GM21723 (cell line): ENCODE data around the gene MYLK.
A peak's percentile ranks its signal among the peaks of the same experiment; 100 is the strongest.
"Not testable (repeated sequence)": the region's sequence is repeated elsewhere in the genome, so short reads cannot be mapped to it uniquely, and the experiment has no call there.

Experiments used
- ATAC-seq: cut with Tn5 transposase; IDR thresholded peaks from one replicate; pipeline ENCODE4 v1.9.1; 2021; ENCODE audit warnings: mild to moderate bottlenecking, moderate library complexity; ENCODE audit not compliant: unreplicated experiment

Gene MYLK

DNA sequence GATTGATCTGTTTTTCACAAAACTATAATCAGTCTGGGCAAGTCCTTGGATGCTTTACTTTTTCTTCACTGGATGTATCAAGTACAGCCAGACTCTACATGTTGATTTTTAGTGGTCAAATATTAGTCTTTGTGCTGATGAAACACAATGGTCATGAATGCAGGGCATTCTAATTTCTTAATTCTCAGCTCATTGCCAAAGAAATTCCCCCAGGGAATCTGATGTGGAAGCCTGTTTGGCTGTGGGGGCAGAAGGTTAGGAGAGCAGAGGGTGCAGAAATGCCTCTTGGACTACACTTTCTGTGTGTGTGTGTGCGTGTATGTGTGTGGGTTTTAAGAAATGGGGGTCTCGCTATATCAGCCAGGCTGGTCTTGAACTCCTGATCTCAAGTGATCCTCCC is 250.6 kb downstream of the MYLK start:
- ATAC-seq, result no peak

- ATAC-seq, result no peak
Measured at GRCh38 chr3:123632161-123632655, 251.9 kb downstream of the MYLK start.

DNA sequence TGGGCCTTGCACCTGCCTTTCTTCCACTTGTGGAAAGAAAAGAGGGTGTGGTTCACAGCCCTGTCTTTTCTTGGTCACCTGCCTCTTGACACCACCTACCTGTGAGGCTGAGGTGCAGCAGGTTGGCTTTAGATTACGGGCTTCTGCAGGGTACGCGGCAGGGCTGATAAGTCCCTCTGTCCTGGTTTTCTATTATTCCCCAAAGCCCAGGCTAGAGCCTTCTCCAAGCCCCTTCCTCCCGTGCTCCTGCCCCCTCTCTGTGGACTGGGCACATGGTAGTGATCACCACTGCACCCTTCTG is 254.4 kb downstream of the MYLK start:
- ATAC-seq, result no peak

DNA sequence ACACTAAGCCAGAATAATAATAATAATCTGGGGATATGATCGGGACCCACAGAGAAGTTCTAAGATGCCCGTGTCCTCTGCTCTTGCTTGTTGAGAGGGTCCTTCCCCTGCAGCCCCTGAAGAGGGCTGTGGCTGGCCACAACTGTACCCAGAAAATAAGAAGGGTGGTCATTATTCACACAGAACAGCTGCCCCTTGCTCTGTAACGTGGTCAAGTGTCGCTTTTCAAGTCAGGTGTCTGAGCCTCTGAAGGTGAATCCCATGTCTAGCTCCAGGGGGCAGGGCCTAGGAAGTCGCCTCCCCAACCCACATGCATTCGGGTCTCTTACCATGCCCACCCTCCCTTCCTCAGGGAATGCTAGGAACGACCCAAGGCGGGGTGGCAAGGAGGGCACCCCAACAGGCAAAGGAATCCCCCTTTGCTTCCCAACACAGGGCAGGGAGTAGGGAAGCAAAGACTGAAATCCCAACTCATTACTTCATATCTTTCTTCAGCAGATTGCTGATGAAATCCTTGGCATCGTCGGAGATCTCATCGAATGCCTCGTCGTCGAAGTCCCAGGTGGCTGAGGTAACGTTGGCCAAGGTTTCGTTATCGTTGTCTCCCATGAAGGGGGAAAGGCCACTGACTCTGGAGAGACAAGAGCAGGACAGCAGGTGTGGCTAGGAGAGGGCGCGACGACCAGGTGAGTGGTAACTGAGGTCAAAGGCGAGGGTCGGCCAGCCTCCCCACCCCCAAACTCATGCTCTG is 255.0 kb downstream of the MYLK start:
- no peak for ATAC-seq

DNA sequence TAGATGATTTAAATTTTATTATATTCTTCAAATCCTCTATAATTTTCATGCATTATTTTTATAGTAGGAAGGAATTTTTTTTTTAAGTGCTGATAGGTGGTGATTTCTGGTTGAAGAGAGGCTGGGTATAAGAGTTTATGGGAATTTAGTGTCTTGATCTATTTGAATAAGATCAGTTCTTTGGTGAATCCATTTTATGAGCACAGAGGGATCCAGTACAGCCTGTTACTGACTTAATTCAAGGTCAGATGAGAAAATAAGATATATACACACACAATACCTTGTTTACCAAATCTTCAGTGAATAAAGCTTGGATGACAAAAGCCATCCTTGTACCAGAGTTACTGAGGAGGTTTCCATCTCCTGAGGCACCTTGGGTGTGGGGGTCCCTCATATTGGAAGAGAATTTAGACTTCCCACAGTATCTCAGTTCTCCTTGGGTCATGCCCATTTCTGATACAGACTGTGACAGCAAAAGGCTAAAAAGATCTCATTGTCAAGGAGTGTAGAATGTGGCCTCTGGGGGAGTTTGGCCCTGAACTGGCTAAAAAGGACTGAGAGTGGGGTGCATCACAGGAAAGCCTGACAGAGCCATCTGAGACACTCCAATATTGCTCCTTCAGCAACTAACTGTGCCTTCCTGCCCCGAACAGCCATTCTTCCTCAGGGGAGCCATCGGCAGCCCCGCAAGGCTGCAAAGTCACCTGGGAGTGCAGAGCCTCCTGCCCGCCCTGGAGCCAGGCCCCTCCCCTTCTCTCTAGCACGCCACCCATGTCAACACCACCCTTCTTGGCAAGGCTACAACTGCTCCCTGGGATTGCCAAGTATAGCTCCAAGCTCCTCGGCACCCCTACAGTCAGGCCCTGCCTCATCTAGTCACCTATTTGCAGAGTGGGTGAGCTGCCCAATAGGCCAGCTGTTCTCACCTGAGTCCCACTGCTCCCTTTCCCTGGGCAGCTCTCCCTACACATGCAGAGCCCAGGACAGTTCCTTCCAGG is 256.2 kb downstream of the MYLK start:
- ATAC-seq, result no peak

- ATAC-seq, result no peak
Measured at GRCh38 chr3:123626881-123627280, 257.3 kb downstream of the MYLK start.

DNA sequence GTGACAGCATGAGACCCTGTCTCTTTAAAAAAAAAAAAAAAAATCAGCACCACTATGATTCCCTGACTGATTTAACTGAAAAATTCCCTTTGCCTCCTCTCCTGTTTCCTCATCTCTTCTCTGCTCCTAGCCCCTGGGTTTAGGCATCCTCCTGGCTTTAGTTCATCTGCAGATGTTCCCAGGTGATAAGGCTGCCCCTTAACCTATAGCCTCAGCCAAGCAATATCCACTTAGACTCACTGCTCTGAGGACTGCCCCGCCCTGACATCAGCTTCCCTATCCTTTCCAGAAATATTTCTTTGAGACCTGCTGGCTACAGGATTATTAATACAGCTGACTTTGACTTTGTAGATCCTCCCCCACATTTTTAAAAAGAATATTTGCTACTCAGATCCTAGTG is 259.8 kb downstream of the MYLK start:
- ATAC-seq, result no peak

GRCh38 chr3:123623346-123623880 is 260.7 kb downstream of the MYLK start:
- no peak for ATAC-seq

- ATAC-seq, result no peak
Measured at GRCh38 chr3:123622766-123623165, 261.4 kb downstream of the MYLK start.

DNA sequence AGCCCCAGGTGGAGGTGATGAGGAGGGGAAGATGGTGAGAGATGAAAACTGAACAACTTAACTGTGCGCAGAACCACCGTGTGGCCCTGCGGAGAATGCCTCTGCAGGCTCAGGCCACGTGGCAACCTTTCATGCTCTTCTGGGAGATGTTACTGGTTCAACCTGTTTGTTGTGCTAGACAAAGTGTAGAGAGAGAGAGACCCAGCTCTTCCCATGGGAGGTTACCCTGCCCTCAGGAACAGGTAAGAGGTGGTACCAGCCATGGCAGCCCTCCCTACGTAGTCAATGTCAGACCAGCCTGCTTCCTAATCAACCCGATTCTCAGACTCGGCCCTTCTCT is 262.3 kb downstream of the MYLK start:
- no peak for ATAC-seq

GRCh38 chr3:123621186-123621849 is 262.8 kb downstream of the MYLK start:
- ATAC-seq, result no peak

DNA sequence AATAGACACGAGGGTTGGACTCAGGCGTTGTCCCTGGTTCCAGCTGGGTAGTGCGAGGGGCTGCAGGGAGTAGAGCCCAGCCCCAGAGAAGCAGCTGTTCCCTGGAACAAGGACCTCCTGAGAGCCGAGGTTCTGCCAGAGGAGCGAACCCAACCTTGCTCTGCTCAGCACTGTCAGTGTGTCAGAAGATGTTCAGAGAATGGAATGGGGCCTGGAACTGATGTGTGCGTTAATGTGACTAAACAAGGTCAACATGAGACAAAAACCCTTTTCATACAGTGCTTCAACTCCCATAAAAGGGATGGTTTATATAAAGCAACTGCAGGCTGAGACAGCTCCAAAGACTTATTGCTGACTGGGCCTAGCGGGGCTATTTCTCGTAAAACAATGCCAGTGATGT is 263.8 kb downstream of the MYLK start:
- no peak for ATAC-seq

GRCh38 chr3:123618768-123619484 is 265.2 kb downstream of the MYLK start:
- ATAC-seq, result no peak

- ATAC-seq, result no peak
Measured at GRCh38 chr3:123618076-123618708, 265.9 kb downstream of the MYLK start.

DNA sequence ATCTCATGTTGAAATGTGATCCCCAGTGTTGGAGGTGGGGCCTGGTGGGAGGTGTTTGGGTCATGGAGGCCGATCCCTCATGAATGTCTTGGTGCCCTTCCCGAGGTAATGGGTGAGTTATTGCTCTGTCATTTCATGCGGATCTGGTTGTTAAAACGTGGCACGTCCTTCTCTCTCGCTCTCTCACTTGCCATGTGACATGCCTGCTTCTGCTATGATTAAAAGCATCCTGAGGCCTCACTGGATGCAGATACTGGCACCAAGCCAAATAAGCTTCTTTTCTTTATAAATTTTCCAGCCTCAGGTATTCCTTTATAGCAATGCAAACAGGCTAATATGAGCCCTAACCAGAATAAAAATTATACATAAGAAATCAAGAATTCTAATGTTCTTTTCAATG is 267.5 kb downstream of the MYLK start:
- no peak for ATAC-seq

- no peak for ATAC-seq
Measured at GRCh38 chr3:123613543-123613942, 270.6 kb downstream of the MYLK start.

GRCh38 chr3:123611674-123612073 is 272.5 kb downstream of the MYLK start:
- ATAC-seq, result not testable (repeated sequence)

GRCh38 chr3:123611082-123611481 is 273.1 kb downstream of the MYLK start:
- ATAC-seq, result no peak

- peak; percentile 84 for ATAC-seq
Measured at GRCh38 chr3:123610331-123610730, 273.8 kb downstream of the MYLK start.

GRCh38 chr3:123609063-123609462 is 275.1 kb downstream of the MYLK start:
- ATAC-seq, result no peak
